Stimulated activated naive CD4-positive, alpha-beta T cell treated with Interleukin-2 at 50 U/mL for 16 hours (primary cell): ENCODE measurements around the gene SPEF2.
A peak's percentile ranks its signal among the peaks of the same experiment; 100 is the strongest.

Source experiments
- DNase-seq: peaks from one replicate; lab custom pipeline; 2025; lab: John Stamatoyannopoulos, UW

Gene SPEF2

GRCh38 chr5:35707659-35708058 is 90.0 kb downstream of the SPEF2 start:
- no peak for DNase-seq

- no peak for DNase-seq
Measured at GRCh38 chr5:35709688-35710087, 92.0 kb downstream of the SPEF2 start.

- no peak for DNase-seq
Measured at GRCh38 chr5:35717718-35718117, 100.1 kb downstream of the SPEF2 start.

- DNase-seq: no peak
Measured at GRCh38 chr5:35735718-35736117, 118.1 kb downstream of the SPEF2 start.

- DNase-seq: no peak
Measured at GRCh38 chr5:35736280-35736679, 118.6 kb downstream of the SPEF2 start.

- DNase-seq: no peak
Measured at GRCh38 chr5:35741126-35741716, 123.6 kb downstream of the SPEF2 start.

GRCh38 chr5:35741971-35742370 is 124.3 kb downstream of the SPEF2 start:
- DNase-seq: no peak

GRCh38 chr5:35743644-35744043 is 126.0 kb downstream of the SPEF2 start:
- DNase-seq: no peak

- DNase-seq: no peak
Measured at GRCh38 chr5:35745193-35745592, 127.5 kb downstream of the SPEF2 start.

GRCh38 chr5:35745660-35746059 is 128.0 kb downstream of the SPEF2 start:
- no peak for DNase-seq

- no peak for DNase-seq
Measured at GRCh38 chr5:35752012-35752411, 134.3 kb downstream of the SPEF2 start.

GRCh38 chr5:35753500-35753899 is 135.8 kb downstream of the SPEF2 start:
- DNase-seq: no peak

GRCh38 chr5:35754481-35754880 is 136.8 kb downstream of the SPEF2 start:
- DNase-seq: no peak

- no peak for DNase-seq
Measured at GRCh38 chr5:35755966-35756365, 138.3 kb downstream of the SPEF2 start.

- no peak for DNase-seq
Measured at GRCh38 chr5:35758151-35758724, 140.6 kb downstream of the SPEF2 start.

- DNase-seq: no peak
Measured at GRCh38 chr5:35761541-35761940, 143.9 kb downstream of the SPEF2 start.

GRCh38 chr5:35762368-35762767 is 144.7 kb downstream of the SPEF2 start:
- no peak for DNase-seq

GRCh38 chr5:35765921-35766320 is 148.3 kb downstream of the SPEF2 start:
- DNase-seq: no peak

GRCh38 chr5:35771300-35771699 is 153.6 kb downstream of the SPEF2 start:
- DNase-seq: no peak

- no peak for DNase-seq
Measured at GRCh38 chr5:35771839-35772238, 154.2 kb downstream of the SPEF2 start.

- no peak for DNase-seq
Measured at GRCh38 chr5:35773967-35774366, 156.3 kb downstream of the SPEF2 start.

GRCh38 chr5:35776757-35777156 is 159.1 kb downstream of the SPEF2 start:
- no peak for DNase-seq

- peak; percentile 67 for DNase-seq
Measured at GRCh38 chr5:35777358-35778087, 159.9 kb downstream of the SPEF2 start.
